Common myeloid progenitor, CD34-positive (primary cell): ENCODE results near the gene GALNT8.

Experiments used
- CTCF ChIA-PET: fragments of 350-600 bp; sonication (Branson Sonifier 250); formaldehyde crosslinking; loops from one replicate; lab custom pipeline; 2021; ENCODE audit warnings: antibody characterized with exemption; lab: Charles Lee
- POLR2A ChIA-PET: fragments of 350-600 bp; sonication (Branson Sonifier 250); formaldehyde crosslinking; loops from one replicate; lab custom pipeline; 2021; ENCODE audit warnings: antibody characterized with exemption; lab: Charles Lee
- DNase-seq, 3 donors: peaks; one replicate each; pipeline versions ENCODE4 v3.0.0 to v3.0.0-alpha.2; 2013
- H3K27ac ChIP-seq, 2 experiments: 1 replicate in 1 of 2; 2 replicates in 1 of 2; pipeline ENCODE4 v1.7.0; 2013; ENCODE audit warnings: inconsistent platforms in 2 of 2, low read length in 2 of 2, mild to moderate bottlenecking in 2 of 2, low read depth in 1 of 2, moderate library complexity in 1 of 2; ENCODE audit not compliant: severe bottlenecking in 2 of 2, insufficient read depth in 1 of 2, poor library complexity in 1 of 2
- H3K27me3 ChIP-seq, 5 experiments: replicated peaks in 2 of 5; 1 replicate in 3 of 5; 2 replicates in 2 of 5; pipeline versions ENCODE4 v1.6.1 to v1.7.0; 2013; ENCODE audit warnings: low read length in 4 of 5, mild to moderate bottlenecking in 2 of 5, moderate library complexity in 2 of 5, inconsistent platforms in 1 of 5; ENCODE audit not compliant: insufficient read depth in 5 of 5, control insufficient read depth in 4 of 5
- H3K36me3 ChIP-seq, 4 experiments: 1 replicate in 2 of 4; 2 replicates in 2 of 4; pipeline versions ENCODE4 v1.6.1 to v1.7.0; 2013; ENCODE audit warnings: low read length in 3 of 4, control low read depth in 1 of 4, mild to moderate bottlenecking in 1 of 4; ENCODE audit not compliant: control insufficient read depth in 4 of 4, insufficient read depth in 4 of 4
- H3K4me1 ChIP-seq, 4 experiments: 1 replicate in 3 of 4; 2 replicates in 1 of 4; pipeline versions ENCODE4 v1.6.1 to v1.7.1; 2013; ENCODE audit warnings: low read length in 3 of 4, mild to moderate bottlenecking in 3 of 4, control low read depth in 1 of 4, inconsistent platforms in 1 of 4, moderate library complexity in 1 of 4; ENCODE audit not compliant: control insufficient read depth in 4 of 4, insufficient read depth in 4 of 4; ENCODE audit errors: control extremely low read depth in 1 of 4
- H3K4me3 ChIP-seq, 7 experiments: 1 replicate in 4 of 7; 2 replicates in 3 of 7; pipeline versions ENCODE4 v1.5.1 to v1.7.0; 2013; ENCODE audit warnings: mild to moderate bottlenecking in 7 of 7, low read length in 6 of 7, moderate library complexity in 6 of 7, inconsistent platforms in 2 of 7, low read depth in 2 of 7, control low read depth in 1 of 7; ENCODE audit not compliant: insufficient read depth in 4 of 7, control insufficient read depth in 1 of 7; ENCODE audit errors: extremely low read depth in 1 of 7
- H3K9me3 ChIP-seq, 5 experiments: 1 replicate in 4 of 5; 2 replicates in 1 of 5; pipeline versions ENCODE4 v1.6.1 to v1.7.1; 2013; ENCODE audit warnings: low read length in 4 of 5, mild to moderate bottlenecking in 2 of 5, inconsistent platforms in 1 of 5, low read depth in 1 of 5, moderate library complexity in 1 of 5; ENCODE audit not compliant: control insufficient read depth in 4 of 5, insufficient read depth in 2 of 5; ENCODE audit errors: control extremely low read depth in 1 of 5
- WGBS: methylation state at CpG from one replicate; pipeline ENCODE4 v1.1.5; 2013; ENCODE audit not compliant: insufficient coverage; 5-methylcytosine and 5-hydroxymethylcytosine counted together

The GALNT8 gene

DNA sequence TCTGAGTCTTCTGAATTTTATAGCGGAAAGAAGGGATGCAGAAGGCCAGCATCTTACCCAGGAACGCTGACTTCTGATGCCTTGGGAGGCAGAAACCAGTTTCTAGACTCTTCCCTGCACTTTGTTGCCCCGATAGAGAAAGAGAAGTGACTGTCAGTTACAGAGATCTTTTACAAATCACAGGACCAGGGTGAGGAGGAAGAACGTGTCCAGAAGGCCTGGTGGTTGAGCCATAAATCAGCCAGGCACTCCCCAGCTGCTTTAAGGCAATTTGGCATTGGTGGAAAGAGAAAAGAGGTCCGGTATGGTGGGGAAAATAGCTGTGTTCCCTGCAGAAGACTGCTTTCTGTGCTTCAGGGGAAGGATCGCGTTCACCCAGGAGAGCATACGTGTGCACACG, 100.8 kb downstream of the GALNT8 start:
- DNase-seq: peak in 2 of 3 donors; percentile 72 to 85
- Histone ChIP-seq H3K9me3 (no peaks in the 10 kb centered on the region), H3K27ac (peak overlapping the region; percentile 0 to 2), H3K36me3 (no peaks in the 10 kb centered on the region), H3K4me1 (peaks cover 21 to 75% (median 50%) of the 10 kb centered on the region in 4 experiments), H3K4me3 (peak overlapping the region in 3 of 7 experiments; percentile 9 to 61 (median 34)), H3K27me3 (no peaks in the 10 kb centered on the region)
- ChIA-PET CTCF (interaction anchor here (0.7 to 1.7 kb wide), 4 partner anchors 34 to 172 kb away, joined by 3 to 6 read pairs (median 3); partner anchors contain the start of gene AKAP3), POLR2A (no interaction called here)
- 0% methylated on average over 4 of the region's 9 CpGs for WGBS
